OCI-LY7 (cell line): ENCODE data around the gene TSPAN13. TPM values are rescaled to one million over a fixed set of nuclear protein-coding genes. Genes with fewer than 3 reads are reported as not detected.

Experiments used
- BruUV-seq: library from RNA; stranded (reverse); fragments of 400-500 nt; replicated peaks from 2 replicates; lab custom pipeline; 2021; lab: Mats Ljungman, UMichigan
- CTCF ChIA-PET: fragments of 300-600 bp; sonication (Branson Sonifier 250); formaldehyde crosslinking; loops from one replicate; lab custom pipeline; 2022; ENCODE audit warnings: antibody characterized with exemption; ENCODE audit not compliant: unreplicated experiment; lab: Charles Lee
- POLR2A ChIA-PET: fragments of 300-600 bp; sonication (Branson Sonifier 250); formaldehyde crosslinking; loops from one replicate; lab custom pipeline; 2022; ENCODE audit warnings: antibody characterized with exemption; lab: Charles Lee
- DNase-seq: peaks from one replicate; pipeline ENCODE4 v3.0.0-alpha.2; 2015; ENCODE audit warnings: low spot score
- H2AFZ ChIP-seq: fragments of 200-600 bp; sonication (generic), shearing (Covaris generic); 2 replicates; pipeline ENCODE4 v1.6.1; 2014; ENCODE audit warnings: mild to moderate bottlenecking, antibody characterized with exemption, low read length, moderate library complexity
- H3K27ac ChIP-seq: fragments of 200-600 bp; sonication (generic); 2 replicates; pipeline ENCODE4 v1.5.1; 2014; ENCODE audit warnings: mixed run types, low read depth, mild to moderate bottlenecking, moderate library complexity, low read length, inconsistent platforms; ENCODE audit not compliant: poor library complexity, severe bottlenecking
- H3K36me3 ChIP-seq: fragments of 200-600 bp; sonication (generic); 2 replicates; pipeline ENCODE4 v1.6.1; 2014; ENCODE audit warnings: mild to moderate bottlenecking, antibody characterized with exemption, low read length, moderate library complexity, mixed read lengths; ENCODE audit not compliant: insufficient read depth
- H3K4me1 ChIP-seq: fragments of 200-600 bp; sonication (generic); 2 replicates; pipeline ENCODE4 v1.5.1; 2014; ENCODE audit warnings: mild to moderate bottlenecking, low read length; ENCODE audit not compliant: insufficient read depth, poor library complexity, severe bottlenecking
- H3K4me2 ChIP-seq: fragments of 200-600 bp; sonication (generic); 2 replicates; pipeline ENCODE4 v1.6.1; 2014; ENCODE audit warnings: mild to moderate bottlenecking, low read length
- H3K4me3 ChIP-seq: fragments of 200-600 bp; sonication (generic); 2 replicates; pipeline ENCODE4 v1.5.1; 2014; ENCODE audit warnings: mild to moderate bottlenecking, low read depth, low read length; ENCODE audit not compliant: poor library complexity, severe bottlenecking
- H3K79me2 ChIP-seq: fragments of 200-600 bp; sonication (generic); 2 replicates; pipeline ENCODE4 v1.6.1; 2016; ENCODE audit warnings: low read depth, mild to moderate bottlenecking, low read length, moderate library complexity, mixed read lengths; ENCODE audit not compliant: insufficient read depth
- H3K9me2 ChIP-seq: fragments of 200-600 bp; sonication (generic); 2 replicates; pipeline ENCODE4 v1.6.1; 2016; ENCODE audit warnings: mild to moderate bottlenecking, low read length, mixed read lengths; ENCODE audit not compliant: insufficient read depth
- H3K9me3 ChIP-seq: fragments of 200-600 bp; sonication (generic); 2 replicates; pipeline ENCODE4 v1.6.1; 2014; ENCODE audit warnings: mild to moderate bottlenecking, mixed run types, low read length, mixed read lengths
- H4K20me1 ChIP-seq: fragments of 200-600 bp; sonication (generic); 2 replicates; pipeline ENCODE4 v1.6.1; 2014; ENCODE audit warnings: mild to moderate bottlenecking, antibody characterized with exemption, low read length, moderate library complexity, mixed read lengths; ENCODE audit not compliant: insufficient read depth
- EZH2phosphoT487 ChIP-seq: fragments of 200-600 bp; sonication (generic); IDR thresholded peaks from 2 replicates; pipeline ENCODE4 v1.6.1; 2018; ENCODE audit warnings: low read depth, borderline replicate concordance, mild to moderate bottlenecking, mixed run types, antibody characterized with exemption, low read length, moderate library complexity, mixed read lengths
- intact Hi-C: fragments of 100-400 bp; cut with micrococcal nuclease; formaldehyde crosslinking; loops from one replicate; pipeline ENCODE4 v1.10.0; 2022; ENCODE audit not compliant: unreplicated experiment
- total RNA-seq, 2 experiments: library from RNA; depleted of rRNA in 1 of 2; stranded (reverse); fragments of >200 nt in 1 of 2; shearing (Covaris generic) in 1 of 2; gene quantifications; 2 replicates each; pipeline ENCODE4 v1.2.3, GENCODE V29; 2014 to 2022
- TF ChIP-seq, protein P1 (sequence below): fragments of 200-600 bp; sonication (generic); conservative IDR thresholded peaks from 2 replicates; pipeline ENCODE4 v1.5.1; 2014; ENCODE audit warnings: mild to moderate bottlenecking, antibody characterized with exemption, low read length, moderate library complexity, mixed read lengths

The TSPAN13 gene
- total RNA-seq, 2 experiments from 2014 or later = 5.0 to 12.2 TPM

GRCh38 chr7:16822029-16822428, 68.5 kb downstream of the TSPAN13 start:
- no peaks in the 10 kb centered on the region for H3K9me3 ChIP-seq
- POLR2A ChIA-PET = no interaction called here
- H3K36me3 ChIP-seq = no peaks in the 10 kb centered on the region
- no peaks in the 10 kb centered on the region for H3K4me1 ChIP-seq
- no peak overlapping the region for H3K4me2 ChIP-seq
- TF ChIP-seq EZH2phosphoT487 = no peak
- TF ChIP-seq, protein P1, sequence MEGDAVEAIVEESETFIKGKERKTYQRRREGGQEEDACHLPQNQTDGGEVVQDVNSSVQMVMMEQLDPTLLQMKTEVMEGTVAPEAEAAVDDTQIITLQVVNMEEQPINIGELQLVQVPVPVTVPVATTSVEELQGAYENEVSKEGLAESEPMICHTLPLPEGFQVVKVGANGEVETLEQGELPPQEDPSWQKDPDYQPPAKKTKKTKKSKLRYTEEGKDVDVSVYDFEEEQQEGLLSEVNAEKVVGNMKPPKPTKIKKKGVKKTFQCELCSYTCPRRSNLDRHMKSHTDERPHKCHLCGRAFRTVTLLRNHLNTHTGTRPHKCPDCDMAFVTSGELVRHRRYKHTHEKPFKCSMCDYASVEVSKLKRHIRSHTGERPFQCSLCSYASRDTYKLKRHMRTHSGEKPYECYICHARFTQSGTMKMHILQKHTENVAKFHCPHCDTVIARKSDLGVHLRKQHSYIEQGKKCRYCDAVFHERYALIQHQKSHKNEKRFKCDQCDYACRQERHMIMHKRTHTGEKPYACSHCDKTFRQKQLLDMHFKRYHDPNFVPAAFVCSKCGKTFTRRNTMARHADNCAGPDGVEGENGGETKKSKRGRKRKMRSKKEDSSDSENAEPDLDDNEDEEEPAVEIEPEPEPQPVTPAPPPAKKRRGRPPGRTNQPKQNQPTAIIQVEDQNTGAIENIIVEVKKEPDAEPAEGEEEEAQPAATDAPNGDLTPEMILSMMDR = no peak
- BruUV-seq = no TSS peak
- no peaks in the 10 kb centered on the region for H3K9me2 ChIP-seq
- no peaks in the 10 kb centered on the region for H3K79me2 ChIP-seq
- intact Hi-C loops = no loop called here
- H2AFZ ChIP-seq = no peak overlapping the region
- no peak for DNase-seq
- no peaks in the 10 kb centered on the region for H4K20me1 ChIP-seq
- no peak overlapping the region for H3K4me3 ChIP-seq
- no peak overlapping the region for H3K27ac ChIP-seq
- CTCF ChIA-PET = no interaction called here

DNA sequence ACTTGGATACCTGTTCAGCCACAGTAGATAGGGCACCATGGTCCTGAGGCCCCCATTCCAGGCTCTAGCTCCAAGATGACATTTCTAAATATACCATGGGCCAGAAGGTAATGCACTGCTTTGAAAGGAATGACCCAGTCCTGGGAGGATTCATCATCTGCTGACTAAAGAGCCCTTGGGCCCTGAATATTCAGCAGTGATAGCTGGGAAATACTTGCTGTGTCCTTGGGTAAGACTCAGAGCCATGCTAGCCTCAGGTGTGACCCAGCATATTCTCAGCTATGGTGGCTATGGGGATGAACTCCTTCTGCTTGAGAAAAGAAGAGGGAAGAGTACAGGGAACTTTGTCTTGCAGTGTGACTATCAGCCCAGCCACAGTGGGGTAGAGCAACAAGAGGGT, 72.5 kb downstream of the TSPAN13 start:
- ChIA-PET CTCF (no interaction called here), POLR2A (interaction anchor here (0.6 kb wide), 1 partner anchor 24 kb away, joined by 3 read pairs; no protein-coding TSS in a partner anchor)
- Histone ChIP-seq H3K27ac (no peak overlapping the region), H3K9me2 (no peaks in the 10 kb centered on the region), H4K20me1 (no peaks in the 10 kb centered on the region), H3K4me2 (no peak overlapping the region), H2AFZ (no peak overlapping the region), H3K79me2 (no peaks in the 10 kb centered on the region), H3K4me1 (no peaks in the 10 kb centered on the region), H3K4me3 (no peak overlapping the region), H3K9me3 (no peaks in the 10 kb centered on the region), H3K36me3 (no peaks in the 10 kb centered on the region)
- DNase-seq = no peak
- no peak for TF ChIP-seq EZH2phosphoT487
- TF ChIP-seq, protein P1 = no peak
- intact Hi-C loops = no loop called here
- no TSS peak for BruUV-seq

GRCh38 chr7:16833373-16833772, 79.8 kb downstream of the TSPAN13 start:
- Histone ChIP-seq H3K79me2 (no peaks in the 10 kb centered on the region), H3K27ac (no peak overlapping the region), H3K4me2 (no peak overlapping the region), H3K9me2 (no peaks in the 10 kb centered on the region), H3K4me3 (no peak overlapping the region), H3K36me3 (no peaks in the 10 kb centered on the region), H3K9me3 (no peaks in the 10 kb centered on the region), H3K4me1 (no peaks in the 10 kb centered on the region), H2AFZ (no peak overlapping the region), H4K20me1 (no peaks in the 10 kb centered on the region)
- ChIA-PET CTCF (no interaction called here), POLR2A (no interaction called here)
- TF ChIP-seq, protein P1 = no peak
- DNase-seq = no peak
- intact Hi-C loops = no loop called here
- BruUV-seq = no TSS peak

Other genes with a start within 250 kb of the TSPAN13 start
- gene LRRC72, start 226.9 kb upstream of the TSPAN13 start, total RNA-seq (2014; rRNA removed; shearing (Covaris generic)) = not detected in 2 replicates
- gene LRRC72, start 226.9 kb upstream of the TSPAN13 start, total RNA-seq (2022) = not detected in 2 replicates
- 10.3 and 11.9 TPM in 2 replicates for gene ANKMY2, start 108.0 kb upstream of the TSPAN13 start, total RNA-seq (2014; rRNA removed; shearing (Covaris generic))
- 13.0 and 15.2 TPM in 2 replicates for gene ANKMY2, start 108.0 kb upstream of the TSPAN13 start, total RNA-seq (2022)
- 66.8 and 84.9 TPM in 2 replicates for gene BZW2, start 107.6 kb upstream of the TSPAN13 start, total RNA-seq (2014; rRNA removed; shearing (Covaris generic))
- gene BZW2, start 107.6 kb upstream of the TSPAN13 start, total RNA-seq (2022) = 75.2 and 81.6 TPM in 2 replicates
- not detected in 2 replicates for gene AGR2, start 51.2 kb downstream of the TSPAN13 start, total RNA-seq (2014; rRNA removed; shearing (Covaris generic))
- not detected in 2 replicates for gene AGR2, start 51.2 kb downstream of the TSPAN13 start, total RNA-seq (2022)
- gene AGR3, start 128.2 kb downstream of the TSPAN13 start, total RNA-seq (2014; rRNA removed; shearing (Covaris generic)) = not detected in 2 replicates
- not detected in 2 replicates for gene AGR3, start 128.2 kb downstream of the TSPAN13 start, total RNA-seq (2022)